Stimulated activated naive B cell treated with anti-CD40 and anti-IgM and Interleukin-4, amounts not matched to agents 10 μg/mL and 1 μg/mL and 100 μg/mL, for 72 hours (primary cell): ENCODE data around the gene CYB5R2.
A peak's percentile ranks its signal among the peaks of the same experiment; 100 is the strongest.
"Not testable (repeated sequence)": the region's sequence is repeated elsewhere in the genome, so short reads cannot be mapped to it uniquely, and the experiment has no call there.

Experiments
- ATAC-seq, 2 donors: fragments of 150-1000 bp; cut with Tn5 transposase; replicated peaks; 2 replicates each; pipeline ENCODE4 v1.10.0; 2021; ENCODE audit warnings: moderate library complexity in 1 of 2
- DNase-seq: peaks from one replicate; pipeline ENCODE4 v3.0.0; 2021
- H3K27ac Mint-ChIP-seq: one replicate; pipeline ENCODE4 v1.8.0; 2022; ENCODE audit warnings: mild to moderate bottlenecking, mixed read lengths
- H3K27me3 Mint-ChIP-seq, 2 donors: one replicate each; pipeline ENCODE4 v1.8.0; 2022; ENCODE audit warnings: mixed read lengths in 2 of 2
- H3K36me3 Mint-ChIP-seq, 2 donors: one replicate each; pipeline ENCODE4 v1.8.0; 2022; ENCODE audit warnings: mixed read lengths in 2 of 2, mild to moderate bottlenecking in 1 of 2
- H3K4me1 Mint-ChIP-seq, 2 donors: one replicate each; pipeline ENCODE4 v1.8.0; 2022; ENCODE audit warnings: mixed read lengths in 2 of 2, mild to moderate bottlenecking in 1 of 2
- H3K4me3 Mint-ChIP-seq, 2 donors: one replicate each; pipeline ENCODE4 v1.8.0; 2022; ENCODE audit warnings: mild to moderate bottlenecking in 2 of 2, mixed read lengths in 2 of 2, moderate library complexity in 1 of 2
- H3K9me3 Mint-ChIP-seq, 2 donors: one replicate each; pipeline ENCODE4 v1.8.0; 2022; ENCODE audit warnings: mixed read lengths in 2 of 2, mild to moderate bottlenecking in 1 of 2

CYB5R2 gene

DNA sequence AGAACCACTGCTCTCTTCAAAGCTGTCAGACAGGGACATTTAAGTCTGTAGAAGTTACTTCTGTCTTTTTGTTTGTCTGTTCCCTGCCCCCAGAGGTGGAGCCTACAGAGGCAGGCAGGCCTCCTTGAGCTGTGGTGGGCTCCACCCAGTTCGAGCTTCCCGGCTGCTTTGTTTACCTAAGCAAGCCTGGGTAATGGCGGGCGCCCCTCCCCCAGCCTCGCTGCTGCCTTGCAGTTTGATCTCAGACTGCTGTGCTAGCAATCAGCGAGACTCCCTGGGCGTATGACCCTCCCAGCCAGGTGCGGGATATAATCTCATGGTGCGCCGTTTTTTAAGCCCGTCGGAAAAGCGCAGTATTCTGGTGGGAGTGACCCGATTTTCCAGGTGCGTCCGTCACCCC, 9.8 kb downstream of the CYB5R2 start:
- not testable (repeated sequence) for ATAC-seq, H3K4me3 Mint-ChIP-seq, H3K27me3 Mint-ChIP-seq, H3K9me3 Mint-ChIP-seq, H3K27ac Mint-ChIP-seq, H3K4me1 Mint-ChIP-seq, DNase-seq
- peaks cover 15 to 40% of the 10 kb centered on the region in 2 donors for H3K36me3 Mint-ChIP-seq

DNA sequence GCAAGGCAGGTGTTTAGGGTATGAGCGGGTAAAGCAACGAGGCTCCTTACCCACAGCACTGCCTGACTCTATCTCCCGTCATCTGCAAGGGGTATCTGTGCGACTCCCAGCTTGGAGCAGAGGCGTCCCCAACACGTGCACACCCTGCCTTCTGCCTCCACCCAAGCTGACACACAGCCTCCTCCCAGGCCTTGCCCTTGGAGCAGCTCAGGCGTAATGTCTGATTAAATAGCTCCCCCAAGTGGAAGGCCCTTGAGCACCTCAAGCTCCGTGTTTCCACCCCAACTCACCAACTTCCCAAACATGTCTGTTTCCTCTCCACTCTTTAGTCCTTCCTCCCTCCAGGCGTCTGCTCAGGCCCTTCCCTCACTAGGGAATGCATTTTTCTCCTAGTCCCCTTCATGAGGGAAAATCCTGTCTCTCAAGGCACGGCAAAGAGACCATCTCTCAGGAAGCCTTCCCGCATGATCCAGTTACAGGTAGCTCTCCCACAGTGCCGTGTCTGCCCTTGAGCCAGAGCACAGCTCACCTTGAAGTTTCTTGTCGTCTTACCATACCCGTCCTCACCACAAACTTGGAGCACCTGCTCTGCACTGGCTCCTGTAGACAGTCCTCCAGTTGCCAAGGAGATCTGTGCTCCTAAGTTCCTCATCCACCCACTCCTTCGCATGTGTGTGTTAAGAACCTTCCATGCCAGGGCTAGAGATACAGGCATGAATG, 15.8 kb downstream of the CYB5R2 start:
- Mint-ChIP-seq H3K27ac (no peak overlapping the region), H3K4me3 (no peak overlapping the region), H3K4me1 (peaks cover 0 to 6% of the 10 kb centered on the region in 2 donors), H3K27me3 (no peaks in the 10 kb centered on the region), H3K36me3 (peaks cover 31 to 43% of the 10 kb centered on the region in 2 donors), H3K9me3 (no peaks in the 10 kb centered on the region)
- ATAC-seq = peak; percentile 72 to 78
- DNase-seq = no peak

DNA sequence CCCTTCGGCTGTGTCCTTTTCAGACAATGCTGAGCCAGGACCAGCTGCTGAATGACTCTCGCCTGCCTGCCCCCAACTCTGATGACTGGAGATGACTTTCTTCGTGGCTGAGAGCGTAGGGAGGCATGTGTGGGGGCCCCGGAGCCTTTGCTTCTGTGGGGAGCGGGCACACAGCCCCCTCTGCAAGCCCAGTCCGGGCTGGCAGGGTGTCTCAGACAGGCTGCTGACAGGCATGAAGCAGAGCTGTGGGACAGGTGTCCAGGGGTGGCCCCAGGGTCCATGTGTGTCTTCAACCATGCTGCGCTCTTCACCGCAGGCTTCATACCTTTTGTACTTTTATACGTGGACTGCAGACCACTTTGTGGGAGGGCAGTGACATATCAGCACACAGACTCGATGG, 16.6 kb downstream of the CYB5R2 start:
- DNase-seq = no peak
- H3K4me1 Mint-ChIP-seq = peaks cover 3 to 6% of the 10 kb centered on the region in 2 donors
- H3K9me3 Mint-ChIP-seq = no peaks in the 10 kb centered on the region
- H3K27ac Mint-ChIP-seq = no peak overlapping the region
- peaks cover 38 to 50% of the 10 kb centered on the region in 2 donors for H3K36me3 Mint-ChIP-seq
- no peaks in the 10 kb centered on the region for H3K27me3 Mint-ChIP-seq
- H3K4me3 Mint-ChIP-seq = no peak overlapping the region
- ATAC-seq = no peak

DNA sequence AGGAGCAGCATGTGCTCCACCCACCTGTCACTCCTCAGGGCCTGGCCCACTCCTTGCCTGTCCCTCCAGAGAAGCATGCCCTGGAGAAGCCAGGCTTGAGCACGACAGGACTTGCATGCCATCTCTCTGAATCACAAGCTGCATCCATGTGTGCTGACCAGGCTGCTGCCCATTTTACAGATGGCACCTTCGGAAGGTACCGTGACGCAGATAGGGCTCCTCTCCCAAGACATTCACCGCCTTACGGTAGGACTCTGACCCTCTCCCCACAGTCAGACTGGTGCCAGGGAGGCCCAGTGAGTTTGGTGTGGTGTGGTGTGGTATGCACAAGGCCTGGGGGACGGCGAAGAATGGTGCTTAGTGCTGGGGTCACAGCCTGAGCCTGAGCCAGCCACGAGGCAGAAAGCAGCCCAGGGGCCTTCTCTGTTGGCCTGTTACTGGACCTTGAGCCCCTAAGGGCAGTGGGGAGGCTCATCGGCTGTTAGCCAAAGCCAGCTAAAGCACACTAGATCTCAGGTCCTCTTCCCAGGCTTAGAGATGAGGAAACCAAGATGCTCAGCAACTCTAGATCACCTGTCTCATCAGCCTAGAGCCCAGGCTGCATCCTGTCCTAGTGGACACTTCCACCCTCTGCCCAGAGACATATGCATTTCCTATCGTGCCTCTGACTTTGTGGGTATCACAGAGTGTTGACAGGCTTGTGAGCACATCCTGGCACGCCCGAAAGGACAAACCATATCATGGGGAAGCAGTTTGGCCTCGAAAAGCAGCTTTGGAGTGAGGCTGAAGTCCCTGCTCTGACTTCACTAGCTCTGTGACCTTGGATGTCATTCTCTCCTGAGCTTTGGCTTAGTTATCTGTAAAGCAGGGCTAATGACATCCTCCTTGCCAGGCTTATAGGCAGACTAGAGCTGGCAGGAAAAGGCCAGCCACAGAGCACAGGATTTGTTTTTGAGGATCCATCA, 17.8 kb downstream of the CYB5R2 start:
- Mint-ChIP-seq H3K27ac (no peak overlapping the region), H3K4me3 (no peak overlapping the region), H3K4me1 (peaks cover 3 to 6% of the 10 kb centered on the region in 2 donors), H3K27me3 (no peaks in the 10 kb centered on the region), H3K36me3 (peaks cover 49 to 56% of the 10 kb centered on the region in 2 donors), H3K9me3 (no peaks in the 10 kb centered on the region)
- ATAC-seq = no peak
- no peak for DNase-seq

DNA sequence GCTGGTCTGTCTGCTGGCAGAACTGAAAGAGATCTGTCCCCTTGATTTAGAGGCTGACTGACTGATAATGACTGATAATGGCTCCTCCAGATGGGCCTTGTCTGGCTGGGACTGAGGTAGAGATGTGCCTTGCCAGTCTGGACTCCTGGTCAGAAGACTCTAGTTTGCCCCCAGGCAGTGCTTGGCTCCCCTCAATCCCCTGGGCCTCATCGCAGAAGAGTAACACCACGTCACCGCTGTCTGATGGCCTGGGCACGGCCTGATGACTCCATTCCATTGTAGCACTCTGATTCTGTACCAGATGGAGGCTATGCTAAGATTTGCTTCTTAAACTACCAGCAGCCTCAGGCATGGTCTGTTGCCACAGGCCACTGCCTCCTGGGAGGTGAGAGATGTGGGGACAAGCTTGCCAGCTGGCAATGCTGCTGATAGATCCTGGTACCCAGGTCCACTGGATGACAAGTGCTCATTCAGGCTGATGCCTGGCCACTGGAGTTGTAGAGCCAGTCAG, 19.1 kb downstream of the CYB5R2 start:
- DNase-seq (no peak), ATAC-seq (no peak)
- Mint-ChIP-seq H3K4me3 (no peak overlapping the region), H3K27me3 (no peaks in the 10 kb centered on the region), H3K27ac (no peak overlapping the region), H3K4me1 (peaks cover 3 to 6% of the 10 kb centered on the region in 2 donors), H3K36me3 (peaks cover 55 to 68% of the 10 kb centered on the region in 2 donors), H3K9me3 (no peaks in the 10 kb centered on the region)

DNA sequence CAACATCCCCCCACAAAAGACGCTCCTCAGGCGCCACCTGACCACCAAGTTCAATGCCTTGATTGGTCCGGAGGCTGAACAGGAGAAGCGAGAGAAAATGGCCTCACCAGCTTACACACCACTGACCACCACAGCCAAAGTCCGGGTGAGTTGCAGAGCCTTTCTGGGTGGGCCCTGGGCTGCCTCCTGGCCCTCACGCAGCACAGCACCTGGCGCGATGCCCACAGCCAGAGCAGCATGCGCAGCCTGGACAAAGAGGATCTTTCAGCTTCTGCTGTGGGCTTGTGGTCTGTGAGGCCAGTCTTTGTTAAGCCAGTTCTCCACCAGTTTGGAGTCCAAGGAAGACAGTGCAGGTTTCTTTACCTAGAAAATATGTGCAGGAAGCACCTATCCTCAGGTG, 21.6 kb downstream of the CYB5R2 start:
- DNase-seq (no peak), ATAC-seq (no peak)
- peaks cover 50 to 70% of the 10 kb centered on the region in 2 donors for H3K36me3 Mint-ChIP-seq
- H3K4me1 Mint-ChIP-seq = peaks cover 0 to 3% of the 10 kb centered on the region in 2 donors
- H3K27ac Mint-ChIP-seq = no peak overlapping the region
- no peaks in the 10 kb centered on the region for H3K27me3 Mint-ChIP-seq
- H3K9me3 Mint-ChIP-seq = no peaks in the 10 kb centered on the region
- no peak overlapping the region for H3K4me3 Mint-ChIP-seq

DNA sequence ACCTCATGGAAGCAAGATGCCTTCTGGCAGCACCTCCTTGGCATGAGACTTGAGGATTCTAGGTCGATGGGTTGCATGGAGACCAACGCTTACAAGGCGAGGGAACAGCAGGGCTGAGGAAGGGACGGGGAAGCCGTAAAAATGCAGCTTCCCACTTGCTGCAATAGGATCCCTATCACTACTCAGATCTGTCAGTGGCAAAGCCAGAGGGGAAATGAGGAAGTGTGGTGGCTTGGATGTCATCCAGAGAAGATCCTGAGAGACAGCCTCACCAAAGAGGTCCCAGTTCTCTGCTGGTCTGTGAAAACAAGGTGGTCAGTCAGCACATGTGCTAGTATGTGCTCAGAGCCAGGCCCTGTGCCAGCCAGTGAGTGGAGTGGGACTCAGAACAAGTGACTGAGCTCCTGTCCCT, 22.2 kb downstream of the CYB5R2 start:
- no peak overlapping the region for H3K27ac Mint-ChIP-seq
- no peaks in the 10 kb centered on the region for H3K9me3 Mint-ChIP-seq
- no peaks in the 10 kb centered on the region for H3K27me3 Mint-ChIP-seq
- no peak overlapping the region for H3K4me3 Mint-ChIP-seq
- H3K4me1 Mint-ChIP-seq = peaks cover 0 to 3% of the 10 kb centered on the region in 2 donors
- peaks cover 47 to 67% of the 10 kb centered on the region in 2 donors for H3K36me3 Mint-ChIP-seq
- ATAC-seq = no peak
- no peak for DNase-seq

DNA sequence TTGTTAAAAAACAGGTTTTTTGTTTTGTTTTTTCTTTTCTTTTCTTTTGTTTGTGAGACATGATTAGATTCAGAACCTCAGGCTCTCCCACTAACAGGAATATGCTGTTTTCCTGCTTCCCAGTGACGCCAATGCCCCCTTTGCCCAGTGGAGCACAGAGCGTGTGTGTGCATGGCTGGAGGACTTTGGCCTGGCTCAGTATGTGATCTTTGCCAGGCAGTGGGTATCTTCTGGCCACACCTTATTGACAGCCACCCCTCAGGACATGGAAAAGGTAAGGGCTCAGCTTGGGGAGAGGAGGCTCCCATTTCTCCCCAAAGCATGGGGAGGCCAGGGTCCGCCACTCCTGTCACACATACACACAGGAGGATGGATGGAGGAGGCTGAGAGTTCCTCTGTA, 25.0 kb downstream of the CYB5R2 start:
- no peaks in the 10 kb centered on the region for H3K27me3 Mint-ChIP-seq
- peaks cover 0 to 3% of the 10 kb centered on the region in 2 donors for H3K4me1 Mint-ChIP-seq
- DNase-seq (no peak), ATAC-seq (no peak)
- no peaks in the 10 kb centered on the region for H3K9me3 Mint-ChIP-seq
- peaks cover 45 to 69% of the 10 kb centered on the region in 2 donors for H3K36me3 Mint-ChIP-seq
- no peak overlapping the region for H3K27ac Mint-ChIP-seq
- H3K4me3 Mint-ChIP-seq = no peak overlapping the region

DNA sequence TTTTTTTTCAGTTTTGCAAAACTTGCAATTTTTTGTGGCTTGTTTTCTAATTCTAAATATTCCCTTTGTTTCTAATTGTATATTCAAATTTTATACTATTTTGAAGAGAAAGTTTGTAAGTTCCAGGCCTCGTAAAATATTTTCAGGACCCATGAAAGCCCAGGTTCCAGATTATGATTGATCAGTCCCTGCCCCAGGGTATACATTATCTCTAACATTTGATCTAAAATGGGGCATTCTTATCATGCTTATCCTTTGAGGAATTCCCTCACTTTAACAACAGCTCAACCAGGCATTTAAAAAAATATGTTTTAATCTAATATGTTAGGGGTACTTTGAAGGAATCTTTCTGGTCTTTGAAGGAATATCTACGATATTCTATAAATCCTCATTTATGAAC, 26.4 kb downstream of the CYB5R2 start:
- Mint-ChIP-seq H3K27ac (no peak overlapping the region), H3K27me3 (no peaks in the 10 kb centered on the region), H3K9me3 (no peaks in the 10 kb centered on the region), H3K4me1 (no peaks in the 10 kb centered on the region), H3K36me3 (peaks cover 41 to 69% of the 10 kb centered on the region in 2 donors), H3K4me3 (no peak overlapping the region)
- ATAC-seq (no peak), DNase-seq (no peak)

DNA sequence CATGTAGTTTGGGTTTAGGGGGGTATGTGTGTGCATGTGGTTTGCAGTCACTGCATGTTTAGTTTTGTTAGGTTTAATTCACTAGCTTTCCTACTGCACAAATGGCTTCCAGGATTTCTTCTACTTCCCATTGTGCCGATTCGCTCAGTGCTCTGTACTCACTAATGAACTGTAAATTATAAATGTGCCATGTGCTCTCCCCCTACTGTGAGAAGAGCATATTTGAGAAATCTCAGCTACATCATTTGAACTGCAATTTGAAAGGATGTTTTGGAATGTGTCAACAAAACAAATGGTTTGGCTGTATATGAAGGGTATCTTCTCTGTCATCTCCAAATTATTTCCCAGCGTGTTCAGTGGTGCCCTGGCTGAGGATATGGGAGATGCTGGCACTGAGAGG, 28.1 kb downstream of the CYB5R2 start:
- Mint-ChIP-seq H3K4me3 (no peak overlapping the region), H3K27ac (no peak overlapping the region), H3K9me3 (no peaks in the 10 kb centered on the region), H3K4me1 (no peaks in the 10 kb centered on the region), H3K36me3 (peaks cover 36 to 68% of the 10 kb centered on the region in 2 donors), H3K27me3 (no peaks in the 10 kb centered on the region)
- no peak for DNase-seq
- ATAC-seq = no peak

DNA sequence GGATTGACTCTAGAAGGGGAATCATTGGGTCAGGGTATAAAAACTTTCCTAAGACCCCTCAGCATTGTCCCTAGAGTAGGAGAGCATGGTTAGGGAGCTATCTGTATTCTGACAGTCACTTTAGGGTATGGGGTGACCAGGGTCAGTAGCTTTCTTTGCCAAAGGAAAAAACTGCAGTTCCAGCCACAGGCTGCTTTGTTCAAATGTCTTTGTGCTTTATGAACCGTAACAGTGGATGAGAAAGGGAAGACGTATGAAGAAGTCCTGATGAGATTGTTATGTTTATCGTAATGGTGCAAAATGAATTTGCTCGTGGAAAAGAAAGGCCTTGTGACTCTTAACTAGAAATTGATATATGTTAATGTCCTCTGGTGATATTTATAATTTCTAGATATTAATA, 30.0 kb downstream of the CYB5R2 start:
- H3K27ac Mint-ChIP-seq = no peak overlapping the region
- H3K4me3 Mint-ChIP-seq = no peak overlapping the region
- H3K4me1 Mint-ChIP-seq = peaks cover 9 to 13% of the 10 kb centered on the region in 2 donors
- ATAC-seq (no peak), DNase-seq (no peak)
- H3K27me3 Mint-ChIP-seq = no peaks in the 10 kb centered on the region
- H3K36me3 Mint-ChIP-seq = peaks cover 45 to 69% of the 10 kb centered on the region in 2 donors
- no peaks in the 10 kb centered on the region for H3K9me3 Mint-ChIP-seq

DNA sequence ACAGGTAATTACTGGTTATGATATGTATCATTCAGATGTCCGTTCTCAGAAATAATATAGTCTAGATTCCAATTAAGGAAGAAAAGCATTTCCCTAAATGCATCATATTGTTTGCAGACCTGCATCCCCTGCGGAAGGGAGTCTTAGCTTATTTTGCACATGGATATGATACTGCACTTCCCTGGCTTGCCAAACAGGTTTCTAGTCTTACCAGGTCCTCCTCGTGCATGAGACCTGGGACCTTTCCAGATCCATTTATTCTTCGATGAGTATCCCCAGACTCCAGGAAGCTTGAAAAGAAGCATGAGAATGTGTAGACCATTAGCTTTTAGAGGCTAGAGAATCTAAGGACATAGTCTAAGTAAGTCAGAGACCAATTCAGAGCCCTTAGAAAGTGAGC, 30.6 kb downstream of the CYB5R2 start:
- Mint-ChIP-seq H3K9me3 (no peaks in the 10 kb centered on the region), H3K27me3 (no peaks in the 10 kb centered on the region), H3K27ac (no peak overlapping the region), H3K4me1 (peaks cover 9 to 13% of the 10 kb centered on the region in 2 donors), H3K36me3 (peaks cover 43 to 69% of the 10 kb centered on the region in 2 donors), H3K4me3 (no peak overlapping the region)
- no peak for DNase-seq
- ATAC-seq = no peak

DNA sequence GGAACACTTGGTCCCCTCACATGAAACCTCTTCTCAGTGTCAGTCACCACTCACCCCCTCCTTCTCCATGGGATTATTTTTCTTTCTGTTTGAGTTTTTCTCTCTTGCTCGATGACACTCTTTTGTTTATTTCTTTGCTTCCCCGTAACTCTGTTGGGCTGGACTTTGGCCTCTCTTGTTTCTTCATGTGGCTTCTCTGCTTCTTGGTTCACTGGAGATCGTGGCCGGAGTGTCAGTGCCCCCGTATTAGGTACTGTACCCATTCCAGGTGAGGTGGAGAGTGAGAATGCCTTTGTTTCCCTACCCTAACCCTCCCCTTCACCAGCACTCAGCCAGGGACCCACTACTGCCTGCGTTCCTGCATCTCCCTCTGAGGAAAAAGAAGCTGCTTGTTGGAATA, 32.5 kb downstream of the CYB5R2 start:
- Mint-ChIP-seq H3K4me3 (no peak overlapping the region), H3K27me3 (no peaks in the 10 kb centered on the region), H3K27ac (no peak overlapping the region), H3K36me3 (peaks cover 58 to 84% of the 10 kb centered on the region in 2 donors), H3K4me1 (peaks cover 9 to 13% of the 10 kb centered on the region in 2 donors), H3K9me3 (no peaks in the 10 kb centered on the region)
- DNase-seq = no peak
- no peak for ATAC-seq

DNA sequence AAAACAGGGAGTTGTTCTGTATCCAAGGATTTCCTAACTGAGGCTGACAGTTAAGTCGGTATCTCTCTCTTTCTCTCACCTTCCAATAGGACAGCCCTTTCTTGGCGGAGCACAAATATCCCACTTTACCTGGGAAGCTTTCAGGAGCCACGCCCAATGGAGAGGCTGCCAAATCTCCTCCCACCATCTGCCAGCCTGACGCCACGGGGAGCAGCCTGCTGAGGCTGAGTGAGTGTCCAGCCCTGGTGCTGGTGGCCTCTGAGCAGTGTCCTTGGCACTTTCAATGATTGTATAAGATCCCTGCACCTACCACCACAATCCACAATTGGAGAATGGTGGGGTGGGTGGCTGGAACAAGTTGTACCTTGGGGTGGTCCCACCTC, 33.7 kb downstream of the CYB5R2 start:
- Mint-ChIP-seq H3K9me3 (no peaks in the 10 kb centered on the region), H3K36me3 (peaks cover 60 to 84% of the 10 kb centered on the region in 2 donors), H3K4me3 (no peak overlapping the region), H3K27ac (no peak overlapping the region), H3K4me1 (peaks cover 9 to 13% of the 10 kb centered on the region in 2 donors), H3K27me3 (no peaks in the 10 kb centered on the region)
- DNase-seq (no peak), ATAC-seq (no peak)
